Endothelial cell of umbilical vein (primary cell): ENCODE results near the gene CES4A. TPM values are rescaled to one million over a fixed set of nuclear protein-coding genes. Genes with fewer than 3 reads are reported as not detected.

Source experiments
- BruUV-seq: library from RNA; stranded (reverse); fragments of 400-500 nt; replicated peaks from 2 replicates; lab custom pipeline; 2021; lab: Mats Ljungman, UMichigan
- CTCF ChIA-PET: fragments of 300-600, 350-600 bp; sonication (Branson Sonifier 250); formaldehyde crosslinking; loops from one replicate; lab custom pipeline; 2021; ENCODE audit warnings: antibody characterized with exemption, inconsistent platforms; lab: Charles Lee
- POLR2A ChIA-PET: fragments of 300-600, 350-600 bp; sonication (Branson Sonifier 250); formaldehyde crosslinking; loops from one replicate; lab custom pipeline; 2021; ENCODE audit warnings: antibody characterized with exemption, inconsistent platforms; lab: Charles Lee
- DNase-seq: peaks from one replicate; pipeline ENCODE4 v3.0.0-alpha.2; 2011; ENCODE audit warnings: low read depth, low spot score
- FAIRE-seq: peaks from 2 replicates; lab custom pipeline; 2011; peaks lifted over from hg19 to GRCh38; lab: Jason Lieb, UNC
- H2AFZ ChIP-seq: 2 replicates; pipeline ENCODE4 v1.6.0; 2012; ENCODE audit warnings: low read depth, low read length, control low read depth, inconsistent platforms
- H3K27ac ChIP-seq: 2 replicates; pipeline ENCODE4 v1.5.1; 2011; ENCODE audit warnings: low read depth, mild to moderate bottlenecking, control low read depth, low read length, moderate library complexity; ENCODE audit not compliant: insufficient read depth
- H3K27me3 ChIP-seq, 2 experiments: 2 replicates each; pipeline versions ENCODE4 v1.6.0 to v1.6.1; 2011; ENCODE audit warnings: low read length in 2 of 2, mixed read lengths in 1 of 2; ENCODE audit not compliant: control insufficient read depth in 2 of 2, insufficient read depth in 2 of 2
- H3K36me3 ChIP-seq, 2 experiments: 2 replicates in 1 of 2; 3 replicates in 1 of 2; pipeline ENCODE4 v1.5.1; 2011; ENCODE audit warnings: low read length in 2 of 2, mild to moderate bottlenecking in 1 of 2, moderate library complexity in 1 of 2; ENCODE audit not compliant: control insufficient read depth in 2 of 2, insufficient read depth in 2 of 2; ENCODE audit errors: extremely low read depth in 1 of 2
- H3K4me1 ChIP-seq: 3 replicates; pipeline ENCODE4 v1.5.1; 2011; ENCODE audit warnings: mild to moderate bottlenecking, low read length; ENCODE audit not compliant: control insufficient read depth, insufficient read depth; ENCODE audit errors: extremely low read depth
- H3K4me2 ChIP-seq: 2 replicates; pipeline ENCODE4 v1.6.1; 2011; ENCODE audit warnings: low read length, control low read depth, mixed read lengths; ENCODE audit not compliant: insufficient read depth
- H3K4me3 ChIP-seq, 3 experiments: fragments of 200-600 bp in 1 of 3; sonication (generic), shearing (Covaris generic) in 1 of 3; replicated peaks in 1 of 3; 2 replicates each; pipeline ENCODE4 v1.5.1; 2011 to 2016; ENCODE audit warnings: control low read depth in 3 of 3, low read length in 3 of 3, mild to moderate bottlenecking in 2 of 3, inconsistent platforms in 1 of 3, low read depth in 1 of 3, moderate library complexity in 1 of 3; ENCODE audit not compliant: insufficient read depth in 1 of 3
- H3K79me2 ChIP-seq: 2 replicates; pipeline ENCODE4 v1.6.0; 2012; ENCODE audit warnings: low read length, inconsistent platforms; ENCODE audit not compliant: control insufficient read depth, insufficient read depth
- H3K9ac ChIP-seq: replicated peaks from 2 replicates; pipeline ENCODE3; 2011; ENCODE audit warnings: low read length, control low read depth; ENCODE audit not compliant: insufficient read depth; ENCODE audit errors: extremely low read depth
- H3K9me1 ChIP-seq: replicated peaks from 3 replicates; pipeline ENCODE4 v1.6.0; 2011; ENCODE audit warnings: mild to moderate bottlenecking, low read length; ENCODE audit not compliant: control insufficient read depth, insufficient read depth; ENCODE audit errors: extremely low read depth
- H3K9me3 ChIP-seq: replicated peaks from 2 replicates; pipeline ENCODE4 v1.5.1; 2012; ENCODE audit warnings: low read length, inconsistent platforms; ENCODE audit not compliant: control insufficient read depth, insufficient read depth
- H4K20me1 ChIP-seq: replicated peaks from 2 replicates; pipeline ENCODE3; 2011; ENCODE audit warnings: mild to moderate bottlenecking, low read length; ENCODE audit not compliant: control insufficient read depth, insufficient read depth; ENCODE audit errors: extremely low read depth
- EZH2 ChIP-seq: IDR thresholded peaks from 2 replicates; pipeline ENCODE4 v1.6.1; 2012; ENCODE audit warnings: borderline replicate concordance, low read depth, mild to moderate bottlenecking, moderate library complexity, low read length, inconsistent platforms; ENCODE audit not compliant: severe bottlenecking
- FOS ChIP-seq: IDR thresholded peaks from 2 replicates; pipeline ENCODE4 v1.6.1; 2011; ENCODE audit warnings: mild to moderate bottlenecking, low read length, moderate library complexity, borderline replicate concordance; ENCODE audit not compliant: insufficient read depth
- GATA2 ChIP-seq: IDR thresholded peaks from 2 replicates; pipeline ENCODE4 v1.7.0; 2011; ENCODE audit warnings: low read depth, mild to moderate bottlenecking, moderate library complexity, mixed read lengths, low read length; ENCODE audit not compliant: insufficient read length, insufficient read depth
- JUN ChIP-seq: IDR thresholded peaks from 2 replicates; pipeline ENCODE4 v1.6.1; 2011; ENCODE audit warnings: borderline replicate concordance, low read depth; ENCODE audit not compliant: insufficient read length, insufficient read depth
- MYC ChIP-seq: IDR thresholded peaks from one replicate; pipeline ENCODE4 v1.6.1; 2011; ENCODE audit warnings: mild to moderate bottlenecking, low read depth, low read length
- POLR2A ChIP-seq: IDR thresholded peaks from 2 replicates; pipeline ENCODE4 v1.6.1; 2012; ENCODE audit warnings: low read depth, mild to moderate bottlenecking, control low read depth, low read length
- POLR2AphosphoS5 ChIP-seq: IDR thresholded peaks from 2 replicates; pipeline ENCODE4 v1.6.1; 2012; ENCODE audit warnings: low read depth, mild to moderate bottlenecking, control low read depth, low read length, moderate library complexity; ENCODE audit not compliant: insufficient read depth
- dilution Hi-C: fragments of 300-500 bp; cut with MboI; formaldehyde crosslinking; loops from one replicate; pipeline ENCODE4 v1.15.0; 2019; ENCODE audit warnings: low sequenced_read_pairs; ENCODE audit not compliant: extremely low pct_ligation_motif_present
- intact Hi-C: fragments of 100-400 bp; cut with micrococcal nuclease; formaldehyde crosslinking; loops from one replicate; pipeline ENCODE4 v1.10.0; 2022
- polyA plus RNA-seq, 4 experiments: library from polyadenylated mRNA; depleted of rRNA in 3 of 4; stranded (reverse) in 3 of 4; unstranded in 1 of 4; fragments of >200 nt; gene quantifications; 2 replicates each; pipeline versions ENCODE4 v1.2.1 to v1.2.3, GENCODE V29; 2011 to 2012; ENCODE audit warnings: missing spikeins in 1 of 4
- total RNA-seq: library from RNA; stranded (reverse); gene quantifications from 2 replicates; pipeline ENCODE4 v1.2.3, GENCODE V29; 2021
- TF ChIP-seq, protein P1 (sequence below): IDR thresholded peaks from 2 replicates; pipeline ENCODE4 v1.6.1; 2011; ENCODE audit not compliant: insufficient read depth, insufficient read length
- TF ChIP-seq, protein P2 (sequence below), 2 donors: IDR thresholded peaks; 1 replicate in 1 of 2; 2 replicates in 1 of 2; pipeline ENCODE4 v1.5.1; 2011; ENCODE audit warnings: low read length in 2 of 2, mild to moderate bottlenecking in 2 of 2, moderate library complexity in 2 of 2, control low read depth in 1 of 2, inconsistent platforms in 1 of 2, low read depth in 1 of 2; ENCODE audit not compliant: insufficient read depth in 1 of 2; ENCODE audit errors: extremely low read depth in 1 of 2

The CES4A gene
- total and polyA plus RNA-seq, 2 donors (not counting 3 experiments of a cell fraction or from before 2014, with no cell fraction given): 5.4 to 13.3 TPM

DNA sequence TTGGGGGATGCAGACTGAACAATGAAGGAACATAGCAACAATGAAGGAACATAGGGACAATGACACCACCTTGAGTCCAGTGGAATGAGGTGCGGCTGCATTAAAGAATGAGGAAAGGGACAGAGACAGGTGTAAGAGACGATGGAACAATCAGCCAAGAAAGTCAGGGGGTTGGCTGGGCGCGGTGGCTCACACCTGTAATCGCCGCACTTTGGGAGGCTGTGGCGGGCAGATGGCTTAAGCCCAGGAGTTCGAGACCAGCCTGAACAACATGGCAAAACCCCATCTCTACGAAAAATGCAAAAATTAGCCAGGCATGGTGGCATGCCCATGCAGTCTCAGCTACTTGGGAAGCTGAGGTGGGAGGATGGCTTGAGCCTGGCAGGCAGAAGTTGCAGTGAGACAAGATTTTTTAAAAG lies 26.9 kb downstream of the CES4A start:
- H3K4me2 ChIP-seq: no peak overlapping the region
- H3K4me3 ChIP-seq: no peak overlapping the region
- H3K9ac ChIP-seq: no peak overlapping the region
- no peaks in the 10 kb centered on the region for H3K79me2 ChIP-seq
- no peak for FAIRE-seq
- no peak for DNase-seq
- no peaks in the 10 kb centered on the region for H3K9me3 ChIP-seq
- intact Hi-C loops (no loop called here), dilution Hi-C loops (no loop called here)
- POLR2A ChIA-PET: no interaction called here
- H3K27me3 ChIP-seq: no peaks in the 10 kb centered on the region
- no TSS peak for BruUV-seq
- H3K27ac ChIP-seq: no peak overlapping the region
- H3K4me1 ChIP-seq: no peaks in the 10 kb centered on the region
- H3K9me1 ChIP-seq: no peaks in the 10 kb centered on the region
- H3K36me3 ChIP-seq: no peaks in the 10 kb centered on the region
- H2AFZ ChIP-seq: no peak overlapping the region
- CTCF ChIA-PET: interaction anchor here (9.1 kb wide), 1 partner anchor 139 kb away, joined by 302 read pairs; the partner anchor contains the start of gene B3GNT9
- no peaks in the 10 kb centered on the region for H4K20me1 ChIP-seq
- TF ChIP-seq FOS: no peak
- TF ChIP-seq JUN: no peak
- TF ChIP-seq, protein P1, sequence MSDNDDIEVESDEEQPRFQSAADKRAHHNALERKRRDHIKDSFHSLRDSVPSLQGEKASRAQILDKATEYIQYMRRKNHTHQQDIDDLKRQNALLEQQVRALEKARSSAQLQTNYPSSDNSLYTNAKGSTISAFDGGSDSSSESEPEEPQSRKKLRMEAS: no peak
- no peak for TF ChIP-seq MYC
- no peak for TF ChIP-seq EZH2
- no peak for TF ChIP-seq POLR2AphosphoS5
- TF ChIP-seq, protein P2, sequence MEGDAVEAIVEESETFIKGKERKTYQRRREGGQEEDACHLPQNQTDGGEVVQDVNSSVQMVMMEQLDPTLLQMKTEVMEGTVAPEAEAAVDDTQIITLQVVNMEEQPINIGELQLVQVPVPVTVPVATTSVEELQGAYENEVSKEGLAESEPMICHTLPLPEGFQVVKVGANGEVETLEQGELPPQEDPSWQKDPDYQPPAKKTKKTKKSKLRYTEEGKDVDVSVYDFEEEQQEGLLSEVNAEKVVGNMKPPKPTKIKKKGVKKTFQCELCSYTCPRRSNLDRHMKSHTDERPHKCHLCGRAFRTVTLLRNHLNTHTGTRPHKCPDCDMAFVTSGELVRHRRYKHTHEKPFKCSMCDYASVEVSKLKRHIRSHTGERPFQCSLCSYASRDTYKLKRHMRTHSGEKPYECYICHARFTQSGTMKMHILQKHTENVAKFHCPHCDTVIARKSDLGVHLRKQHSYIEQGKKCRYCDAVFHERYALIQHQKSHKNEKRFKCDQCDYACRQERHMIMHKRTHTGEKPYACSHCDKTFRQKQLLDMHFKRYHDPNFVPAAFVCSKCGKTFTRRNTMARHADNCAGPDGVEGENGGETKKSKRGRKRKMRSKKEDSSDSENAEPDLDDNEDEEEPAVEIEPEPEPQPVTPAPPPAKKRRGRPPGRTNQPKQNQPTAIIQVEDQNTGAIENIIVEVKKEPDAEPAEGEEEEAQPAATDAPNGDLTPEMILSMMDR (IDR thresholded peaks at IDR 0.05; ENCODE audit: extremely low read depth in 1 of 2, insufficient read depth in 1 of 2, low read depth in 1 of 2, low read length in 2 of 2): no peak
- no peak for TF ChIP-seq GATA2
- no peak for TF ChIP-seq POLR2A
